Endothelial cell of umbilical vein (primary cell): ENCODE data around the gene TSPAN8. TPM values are rescaled to one million over a fixed set of nuclear protein-coding genes. Genes with fewer than 3 reads are reported as not detected.

ENCODE experiments used
- BruUV-seq: library from RNA; stranded (reverse); fragments of 400-500 nt; replicated peaks from 2 replicates; lab custom pipeline; 2021; lab: Mats Ljungman, UMichigan
- CTCF ChIA-PET: fragments of 300-600, 350-600 bp; sonication (Branson Sonifier 250); formaldehyde crosslinking; loops from one replicate; lab custom pipeline; 2021; ENCODE audit warnings: antibody characterized with exemption, inconsistent platforms; lab: Charles Lee
- POLR2A ChIA-PET: fragments of 300-600, 350-600 bp; sonication (Branson Sonifier 250); formaldehyde crosslinking; loops from one replicate; lab custom pipeline; 2021; ENCODE audit warnings: antibody characterized with exemption, inconsistent platforms; lab: Charles Lee
- DNase-seq: peaks from one replicate; pipeline ENCODE4 v3.0.0-alpha.2; 2011; ENCODE audit warnings: low read depth, low spot score
- FAIRE-seq: peaks from 2 replicates; lab custom pipeline; 2011; peaks lifted over from hg19 to GRCh38; lab: Jason Lieb, UNC
- H2AFZ ChIP-seq: 2 replicates; pipeline ENCODE4 v1.6.0; 2012; ENCODE audit warnings: low read depth, low read length, control low read depth, inconsistent platforms
- H3K27ac ChIP-seq: 2 replicates; pipeline ENCODE4 v1.5.1; 2011; ENCODE audit warnings: low read depth, mild to moderate bottlenecking, control low read depth, low read length, moderate library complexity; ENCODE audit not compliant: insufficient read depth
- H3K27me3 ChIP-seq, 2 experiments: 2 replicates each; pipeline versions ENCODE4 v1.6.0 to v1.6.1; 2011; ENCODE audit warnings: low read length in 2 of 2, mixed read lengths in 1 of 2; ENCODE audit not compliant: control insufficient read depth in 2 of 2, insufficient read depth in 2 of 2
- H3K36me3 ChIP-seq, 2 experiments: 2 replicates in 1 of 2; 3 replicates in 1 of 2; pipeline ENCODE4 v1.5.1; 2011; ENCODE audit warnings: low read length in 2 of 2, mild to moderate bottlenecking in 1 of 2, moderate library complexity in 1 of 2; ENCODE audit not compliant: control insufficient read depth in 2 of 2, insufficient read depth in 2 of 2; ENCODE audit errors: extremely low read depth in 1 of 2
- H3K4me1 ChIP-seq: 3 replicates; pipeline ENCODE4 v1.5.1; 2011; ENCODE audit warnings: mild to moderate bottlenecking, low read length; ENCODE audit not compliant: control insufficient read depth, insufficient read depth; ENCODE audit errors: extremely low read depth
- H3K4me2 ChIP-seq: 2 replicates; pipeline ENCODE4 v1.6.1; 2011; ENCODE audit warnings: low read length, control low read depth, mixed read lengths; ENCODE audit not compliant: insufficient read depth
- H3K4me3 ChIP-seq, 3 experiments: fragments of 200-600 bp in 1 of 3; sonication (generic), shearing (Covaris generic) in 1 of 3; replicated peaks in 1 of 3; 2 replicates each; pipeline ENCODE4 v1.5.1; 2011 to 2016; ENCODE audit warnings: control low read depth in 3 of 3, low read length in 3 of 3, mild to moderate bottlenecking in 2 of 3, inconsistent platforms in 1 of 3, low read depth in 1 of 3, moderate library complexity in 1 of 3; ENCODE audit not compliant: insufficient read depth in 1 of 3
- H3K79me2 ChIP-seq: 2 replicates; pipeline ENCODE4 v1.6.0; 2012; ENCODE audit warnings: low read length, inconsistent platforms; ENCODE audit not compliant: control insufficient read depth, insufficient read depth
- H3K9ac ChIP-seq: replicated peaks from 2 replicates; pipeline ENCODE3; 2011; ENCODE audit warnings: low read length, control low read depth; ENCODE audit not compliant: insufficient read depth; ENCODE audit errors: extremely low read depth
- H3K9me1 ChIP-seq: replicated peaks from 3 replicates; pipeline ENCODE4 v1.6.0; 2011; ENCODE audit warnings: mild to moderate bottlenecking, low read length; ENCODE audit not compliant: control insufficient read depth, insufficient read depth; ENCODE audit errors: extremely low read depth
- H3K9me3 ChIP-seq: replicated peaks from 2 replicates; pipeline ENCODE4 v1.5.1; 2012; ENCODE audit warnings: low read length, inconsistent platforms; ENCODE audit not compliant: control insufficient read depth, insufficient read depth
- H4K20me1 ChIP-seq: replicated peaks from 2 replicates; pipeline ENCODE3; 2011; ENCODE audit warnings: mild to moderate bottlenecking, low read length; ENCODE audit not compliant: control insufficient read depth, insufficient read depth; ENCODE audit errors: extremely low read depth
- CTCF ChIP-seq, 2 donors: IDR thresholded peaks; 1 replicate in 1 of 2; 2 replicates in 1 of 2; pipeline ENCODE4 v1.5.1; 2011; ENCODE audit warnings: low read length in 2 of 2, mild to moderate bottlenecking in 2 of 2, moderate library complexity in 2 of 2, control low read depth in 1 of 2, inconsistent platforms in 1 of 2, low read depth in 1 of 2; ENCODE audit not compliant: insufficient read depth in 1 of 2; ENCODE audit errors: extremely low read depth in 1 of 2
- EZH2 ChIP-seq: IDR thresholded peaks from 2 replicates; pipeline ENCODE4 v1.6.1; 2012; ENCODE audit warnings: borderline replicate concordance, low read depth, mild to moderate bottlenecking, moderate library complexity, low read length, inconsistent platforms; ENCODE audit not compliant: severe bottlenecking
- FOS ChIP-seq: IDR thresholded peaks from 2 replicates; pipeline ENCODE4 v1.6.1; 2011; ENCODE audit warnings: mild to moderate bottlenecking, low read length, moderate library complexity, borderline replicate concordance; ENCODE audit not compliant: insufficient read depth
- GATA2 ChIP-seq: IDR thresholded peaks from 2 replicates; pipeline ENCODE4 v1.7.0; 2011; ENCODE audit warnings: low read depth, mild to moderate bottlenecking, moderate library complexity, mixed read lengths, low read length; ENCODE audit not compliant: insufficient read length, insufficient read depth
- JUN ChIP-seq: IDR thresholded peaks from 2 replicates; pipeline ENCODE4 v1.6.1; 2011; ENCODE audit warnings: borderline replicate concordance, low read depth; ENCODE audit not compliant: insufficient read length, insufficient read depth
- MAX ChIP-seq: IDR thresholded peaks from 2 replicates; pipeline ENCODE4 v1.6.1; 2011; ENCODE audit not compliant: insufficient read depth, insufficient read length
- MYC ChIP-seq: IDR thresholded peaks from one replicate; pipeline ENCODE4 v1.6.1; 2011; ENCODE audit warnings: mild to moderate bottlenecking, low read depth, low read length
- POLR2A ChIP-seq: IDR thresholded peaks from 2 replicates; pipeline ENCODE4 v1.6.1; 2012; ENCODE audit warnings: low read depth, mild to moderate bottlenecking, control low read depth, low read length
- POLR2AphosphoS5 ChIP-seq: IDR thresholded peaks from 2 replicates; pipeline ENCODE4 v1.6.1; 2012; ENCODE audit warnings: low read depth, mild to moderate bottlenecking, control low read depth, low read length, moderate library complexity; ENCODE audit not compliant: insufficient read depth
- dilution Hi-C: fragments of 300-500 bp; cut with MboI; formaldehyde crosslinking; loops from one replicate; pipeline ENCODE4 v1.15.0; 2019; ENCODE audit warnings: low sequenced_read_pairs; ENCODE audit not compliant: extremely low pct_ligation_motif_present
- intact Hi-C: fragments of 100-400 bp; cut with micrococcal nuclease; formaldehyde crosslinking; loops from one replicate; pipeline ENCODE4 v1.10.0; 2022
- polyA plus RNA-seq, 4 experiments: library from polyadenylated mRNA; depleted of rRNA in 3 of 4; stranded (reverse) in 3 of 4; unstranded in 1 of 4; fragments of >200 nt; gene quantifications; 2 replicates each; pipeline versions ENCODE4 v1.2.1 to v1.2.3, GENCODE V29; 2011 to 2012; ENCODE audit warnings: missing spikeins in 1 of 4
- total RNA-seq: library from RNA; stranded (reverse); gene quantifications from 2 replicates; pipeline ENCODE4 v1.2.3, GENCODE V29; 2021

The TSPAN8 gene
- total and polyA plus RNA-seq, 2 donors (not counting 3 experiments of a cell fraction or from before 2014, with no cell fraction given): 1.2 to 1.6 TPM

- Histone ChIP-seq H3K79me2 (no peaks in the 10 kb centered on the region), H3K9ac (no peak overlapping the region), H4K20me1 (no peaks in the 10 kb centered on the region), H3K4me3 (no peak overlapping the region), H2AFZ (no peak overlapping the region), H3K36me3 (no peaks in the 10 kb centered on the region), H3K27me3 (peaks cover 3 to 6% of the 10 kb centered on the region in 2 experiments), H3K4me2 (no peak overlapping the region), H3K9me1 (no peaks in the 10 kb centered on the region), H3K27ac (no peak overlapping the region), H3K4me1 (no peaks in the 10 kb centered on the region), H3K9me3 (no peaks in the 10 kb centered on the region)
- FAIRE-seq: no peak
- no peak for TF ChIP-seq EZH2
- no peak for TF ChIP-seq POLR2A
- TF ChIP-seq GATA2: no peak
- TF ChIP-seq MYC: no peak
- TF ChIP-seq POLR2AphosphoS5: no peak
- TF ChIP-seq JUN: no peak
- no peak for TF ChIP-seq FOS
- TF ChIP-seq CTCF (IDR thresholded peaks at IDR 0.05; ENCODE audit: extremely low read depth in 1 of 2, insufficient read depth in 1 of 2, low read depth in 1 of 2, low read length in 2 of 2): no peak
- no peak for TF ChIP-seq MAX
- ChIA-PET POLR2A (no interaction called here), CTCF (interaction anchor here (1.2 kb wide), 1 partner anchor 16 kb away, joined by 3 read pairs; no protein-coding TSS in a partner anchor)
- dilution Hi-C loops: no loop called here
- intact Hi-C loops: no loop called here
- no TSS peak for BruUV-seq
- DNase-seq: no peak
These were observed 35.2 kb upstream of the TSPAN8 start for GRCh38 chr12:71193041-71193440.
